ENCODE data around the gene PRLH.

PRLH gene

DNA sequence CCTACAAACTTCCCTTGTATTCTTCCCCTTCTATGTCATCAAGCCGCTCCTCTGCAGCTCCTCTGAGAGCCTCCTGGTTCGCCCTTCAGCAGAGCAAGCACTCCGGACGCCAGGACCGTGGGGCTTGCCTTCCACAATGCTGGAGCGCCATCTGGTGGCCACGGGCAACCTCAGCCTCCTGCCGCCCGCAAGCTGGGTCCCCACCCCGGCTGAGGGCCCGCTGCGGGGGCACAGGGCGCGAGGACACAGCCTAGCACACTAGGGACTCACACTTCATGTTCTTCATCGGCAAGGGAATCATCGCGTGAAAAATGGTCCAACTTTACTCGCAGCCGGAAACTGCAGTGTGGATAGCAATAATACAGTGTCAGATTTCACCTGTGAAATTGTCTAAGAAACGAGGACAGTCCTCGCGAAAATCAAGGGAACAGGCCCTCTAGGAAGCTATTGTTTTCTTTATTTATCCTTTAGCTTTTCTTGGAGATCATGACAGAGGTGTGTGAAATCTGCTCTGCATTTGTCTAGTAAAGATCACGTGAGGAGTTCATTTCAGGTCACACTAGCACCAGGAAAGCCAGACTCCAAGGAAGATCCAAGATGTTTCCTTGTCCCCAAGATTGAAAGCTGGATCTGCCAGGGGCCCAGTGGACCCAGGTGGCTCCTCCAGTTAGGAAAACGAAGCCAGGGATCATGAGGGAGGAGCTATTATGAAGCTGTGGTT lies 5.8 kb downstream of the PRLH start (continued):
- TF ChIP-seq ZNF394 (tag by site-specific recombination; IDR thresholded peaks at IDR 0.05; ENCODE audit: borderline replicate concordance) (peak; percentile 22; the same call in 1 of the 2 replicates), ZBTB8A (tag by site-specific recombination; IDR thresholded peaks at IDR 0.05) (peak; percentile 39; the same call in 1 of the 2 replicates), GLI4 (tag by site-specific recombination; IDR thresholded peaks at IDR 0.05) (no peak)

- H3K4me3 ChIP-seq (ENCODE audit: low read depth, low read length): no peak overlapping the region
- no peak for TF ChIP-seq ZNF391 (tag by site-specific recombination; IDR thresholded peaks at IDR 0.05; ENCODE audit: borderline replicate concordance, low read depth)
- TF ChIP-seq, protein P1, sequence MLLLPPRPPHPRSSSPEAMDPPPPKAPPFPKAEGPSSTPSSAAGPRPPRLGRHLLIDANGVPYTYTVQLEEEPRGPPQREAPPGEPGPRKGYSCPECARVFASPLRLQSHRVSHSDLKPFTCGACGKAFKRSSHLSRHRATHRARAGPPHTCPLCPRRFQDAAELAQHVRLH (tag by site-specific recombination; IDR thresholded peaks at IDR 0.05): no peak
- TF ChIP-seq, protein P2, sequence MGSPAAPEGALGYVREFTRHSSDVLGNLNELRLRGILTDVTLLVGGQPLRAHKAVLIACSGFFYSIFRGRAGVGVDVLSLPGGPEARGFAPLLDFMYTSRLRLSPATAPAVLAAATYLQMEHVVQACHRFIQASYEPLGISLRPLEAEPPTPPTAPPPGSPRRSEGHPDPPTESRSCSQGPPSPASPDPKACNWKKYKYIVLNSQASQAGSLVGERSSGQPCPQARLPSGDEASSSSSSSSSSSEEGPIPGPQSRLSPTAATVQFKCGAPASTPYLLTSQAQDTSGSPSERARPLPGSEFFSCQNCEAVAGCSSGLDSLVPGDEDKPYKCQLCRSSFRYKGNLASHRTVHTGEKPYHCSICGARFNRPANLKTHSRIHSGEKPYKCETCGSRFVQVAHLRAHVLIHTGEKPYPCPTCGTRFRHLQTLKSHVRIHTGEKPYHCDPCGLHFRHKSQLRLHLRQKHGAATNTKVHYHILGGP (tag by site-specific recombination; IDR thresholded peaks at IDR 0.05): no peak
- TF ChIP-seq, protein P3, sequence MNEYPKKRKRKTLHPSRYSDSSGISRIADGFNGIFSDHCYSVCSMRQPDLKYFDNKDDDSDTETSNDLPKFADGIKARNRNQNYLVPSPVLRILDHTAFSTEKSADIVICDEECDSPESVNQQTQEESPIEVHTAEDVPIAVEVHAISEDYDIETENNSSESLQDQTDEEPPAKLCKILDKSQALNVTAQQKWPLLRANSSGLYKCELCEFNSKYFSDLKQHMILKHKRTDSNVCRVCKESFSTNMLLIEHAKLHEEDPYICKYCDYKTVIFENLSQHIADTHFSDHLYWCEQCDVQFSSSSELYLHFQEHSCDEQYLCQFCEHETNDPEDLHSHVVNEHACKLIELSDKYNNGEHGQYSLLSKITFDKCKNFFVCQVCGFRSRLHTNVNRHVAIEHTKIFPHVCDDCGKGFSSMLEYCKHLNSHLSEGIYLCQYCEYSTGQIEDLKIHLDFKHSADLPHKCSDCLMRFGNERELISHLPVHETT (tag by site-specific recombination; IDR thresholded peaks at IDR 0.05): no peak
- TF ChIP-seq ZNF529 (tag by site-specific recombination; IDR thresholded peaks at IDR 0.05; ENCODE audit: insufficient replicate concordance): no peak
- TF ChIP-seq ZSCAN5A (tag by site-specific recombination; IDR thresholded peaks at IDR 0.05): no peak
- no peak for TF ChIP-seq PRDM4 (tag by site-specific recombination; IDR thresholded peaks at IDR 0.05)
- TF ChIP-seq ZNF266 (tag by site-specific recombination; IDR thresholded peaks at IDR 0.05; ENCODE audit: low read depth): no peak
- TF ChIP-seq ZSCAN23 (tag by site-specific recombination; IDR thresholded peaks at IDR 0.05): no peak
- no peak for TF ChIP-seq ZNF514 (tag by site-specific recombination; IDR thresholded peaks at IDR 0.05)
- no peak for TF ChIP-seq MEIS1 (CRISPR knock-in tag; IDR thresholded peaks at IDR 0.05; ENCODE audit: borderline replicate concordance)
- TF ChIP-seq KLF9 (tag by site-specific recombination; IDR thresholded peaks at IDR 0.05; ENCODE audit: low read depth): no peak
- no peak for TF ChIP-seq FEZF1 (tag by site-specific recombination; IDR thresholded peaks at IDR 0.05)
- no peak for TF ChIP-seq ZNF366 (tag by site-specific recombination; conservative IDR thresholded peaks at IDR 0.05)
- no peak for TF ChIP-seq ZFP3 (tag by site-specific recombination; IDR thresholded peaks at IDR 0.05; ENCODE audit: low read depth)
- H3K27ac ChIP-seq (ENCODE audit: extremely low read depth, low read depth, low read length): no peak overlapping the region
- H3K4me1 ChIP-seq (ENCODE audit: control insufficient read depth, insufficient read depth, low read length): 0 out of 2 replicates have a peak, but pooled peaks cover 3% of the 10 kb centered on the region
- H3K9me3 ChIP-seq (ENCODE audit: control insufficient read depth, insufficient read depth, low read depth, low read length): no peaks in the 10 kb centered on the region
- ChIA-PET POLR2A (no interaction called here), CTCF (interaction anchor here (0.7 to 6.5 kb wide), 48 partner anchors 9 to 690 kb away, joined by 3 to 256 read pairs (median 5); no protein-coding TSS in a partner anchor)
- H3K36me3 ChIP-seq (ENCODE audit: control insufficient read depth in 2 of 2, insufficient read depth in 1 of 2, low read length in 2 of 2): no peaks in the 10 kb centered on the region
These were observed 6.3 kb downstream of the PRLH start for GRCh38 chr2:237572742-237573101.

Measured in HEK293 (cell line).